AG10803 (cell line): ENCODE measurements around the gene RANBP17.

Source experiments
- DNase-seq: peaks from one replicate; pipeline ENCODE4 v3.0.0; 2010; ENCODE audit warnings: low read depth
- H3K4me3 ChIP-seq: 2 replicates; pipeline ENCODE4 v1.5.1; 2011; ENCODE audit warnings: mild to moderate bottlenecking, low read length, control low read depth
- TF ChIP-seq, protein P1 (sequence below): conservative IDR thresholded peaks from 2 replicates; pipeline ENCODE4 v1.5.1; 2011; ENCODE audit warnings: mild to moderate bottlenecking, low read length, control low read depth, inconsistent platforms

The RANBP17 gene

DNA sequence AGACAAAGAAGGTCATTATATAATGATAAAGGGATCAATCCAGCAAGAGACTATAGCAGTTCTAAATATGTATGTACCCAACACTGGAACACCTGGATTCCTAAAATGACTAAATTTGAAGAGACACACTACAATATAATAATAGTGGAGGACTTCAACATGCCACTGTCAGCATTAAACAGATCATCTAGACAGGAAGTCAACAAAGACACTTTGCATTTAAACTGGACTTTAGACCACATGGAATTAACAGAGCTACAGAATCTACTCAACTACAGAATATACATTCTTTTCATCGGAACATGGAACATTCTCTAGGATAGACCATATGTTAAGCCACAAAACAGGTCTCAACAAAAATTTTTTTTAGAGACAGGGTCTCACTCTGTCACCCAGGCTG, 388.9 kb downstream of the RANBP17 start:
- no peak overlapping the region for H3K4me3 ChIP-seq
- TF ChIP-seq, protein P1, sequence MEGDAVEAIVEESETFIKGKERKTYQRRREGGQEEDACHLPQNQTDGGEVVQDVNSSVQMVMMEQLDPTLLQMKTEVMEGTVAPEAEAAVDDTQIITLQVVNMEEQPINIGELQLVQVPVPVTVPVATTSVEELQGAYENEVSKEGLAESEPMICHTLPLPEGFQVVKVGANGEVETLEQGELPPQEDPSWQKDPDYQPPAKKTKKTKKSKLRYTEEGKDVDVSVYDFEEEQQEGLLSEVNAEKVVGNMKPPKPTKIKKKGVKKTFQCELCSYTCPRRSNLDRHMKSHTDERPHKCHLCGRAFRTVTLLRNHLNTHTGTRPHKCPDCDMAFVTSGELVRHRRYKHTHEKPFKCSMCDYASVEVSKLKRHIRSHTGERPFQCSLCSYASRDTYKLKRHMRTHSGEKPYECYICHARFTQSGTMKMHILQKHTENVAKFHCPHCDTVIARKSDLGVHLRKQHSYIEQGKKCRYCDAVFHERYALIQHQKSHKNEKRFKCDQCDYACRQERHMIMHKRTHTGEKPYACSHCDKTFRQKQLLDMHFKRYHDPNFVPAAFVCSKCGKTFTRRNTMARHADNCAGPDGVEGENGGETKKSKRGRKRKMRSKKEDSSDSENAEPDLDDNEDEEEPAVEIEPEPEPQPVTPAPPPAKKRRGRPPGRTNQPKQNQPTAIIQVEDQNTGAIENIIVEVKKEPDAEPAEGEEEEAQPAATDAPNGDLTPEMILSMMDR: no peak
- DNase-seq: no peak

DNA sequence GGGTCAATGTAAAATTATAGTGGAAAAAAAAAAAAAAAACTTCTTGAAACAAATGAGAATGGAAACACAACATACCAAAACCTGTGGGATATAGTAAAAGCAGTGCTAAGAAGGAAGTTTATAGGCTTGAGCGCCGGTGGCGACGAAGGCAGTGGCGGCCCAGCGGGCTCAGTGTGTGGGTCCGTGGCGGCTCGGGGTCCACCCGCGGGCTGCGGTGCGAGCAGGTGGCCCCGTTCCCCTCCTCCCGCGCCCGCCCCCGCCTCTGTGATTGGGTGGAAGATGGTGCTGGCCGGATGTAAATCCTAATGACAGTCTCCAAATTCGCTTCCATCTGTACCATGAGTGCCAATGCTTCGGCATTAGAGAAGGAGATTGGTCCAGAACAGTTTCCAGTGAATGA, 389.7 kb downstream of the RANBP17 start:
- TF ChIP-seq, protein P1: no peak
- DNase-seq: no peak
- H3K4me3 ChIP-seq: no peak overlapping the region

DNA sequence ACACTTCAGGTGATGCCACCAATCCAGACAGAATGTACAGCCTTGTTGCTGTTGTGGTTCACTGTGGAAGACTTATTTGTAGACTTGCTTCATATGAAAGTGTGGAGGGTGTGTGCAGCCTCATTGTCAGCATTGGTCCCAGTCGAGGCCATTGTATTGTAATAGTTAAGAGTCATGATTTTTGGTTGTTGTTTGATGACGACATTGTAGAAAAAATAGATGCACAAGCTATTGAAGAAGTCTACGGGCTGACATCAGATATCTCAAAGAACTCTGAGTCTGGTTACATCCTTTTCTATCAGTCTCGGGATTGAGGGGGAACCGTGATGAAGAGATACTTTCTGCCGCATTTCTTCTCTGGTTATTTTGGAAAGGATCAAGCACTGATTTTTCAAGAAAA, 390.9 kb downstream of the RANBP17 start:
- DNase-seq: no peak
- no peak overlapping the region for H3K4me3 ChIP-seq
- TF ChIP-seq, protein P1: no peak

DNA sequence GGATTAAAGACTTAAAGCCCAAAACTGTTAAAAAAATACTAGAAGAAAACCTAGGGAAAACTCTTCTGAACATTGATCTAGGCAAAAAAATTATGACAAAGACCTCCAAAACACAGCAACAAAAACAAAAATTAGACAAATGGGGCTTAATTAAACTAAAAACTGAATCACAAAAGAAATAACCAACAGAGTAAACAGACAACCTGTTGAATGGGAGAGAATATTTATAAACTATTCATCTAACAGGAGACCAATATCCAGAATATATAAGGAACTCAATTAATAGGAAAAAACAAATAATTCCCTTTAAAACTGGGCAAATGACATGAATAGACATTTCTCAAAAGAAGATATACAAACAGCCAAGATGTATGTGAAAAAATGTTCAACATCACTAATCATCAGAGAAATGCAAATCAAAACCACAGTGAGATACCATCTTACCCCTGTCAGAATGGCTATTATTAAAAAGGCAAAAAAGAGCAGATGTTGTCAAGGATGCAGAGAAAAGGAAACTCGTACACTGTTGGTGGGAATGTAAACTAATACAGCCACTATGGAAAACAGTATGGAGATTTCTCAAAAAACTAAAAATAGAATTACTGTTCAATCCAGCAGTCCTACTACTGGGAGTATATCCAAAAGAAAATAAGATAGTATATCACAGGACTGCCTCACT, 397.1 kb downstream of the RANBP17 start:
- TF ChIP-seq, protein P1: no peak
- no peak overlapping the region for H3K4me3 ChIP-seq
- no peak for DNase-seq

DNA sequence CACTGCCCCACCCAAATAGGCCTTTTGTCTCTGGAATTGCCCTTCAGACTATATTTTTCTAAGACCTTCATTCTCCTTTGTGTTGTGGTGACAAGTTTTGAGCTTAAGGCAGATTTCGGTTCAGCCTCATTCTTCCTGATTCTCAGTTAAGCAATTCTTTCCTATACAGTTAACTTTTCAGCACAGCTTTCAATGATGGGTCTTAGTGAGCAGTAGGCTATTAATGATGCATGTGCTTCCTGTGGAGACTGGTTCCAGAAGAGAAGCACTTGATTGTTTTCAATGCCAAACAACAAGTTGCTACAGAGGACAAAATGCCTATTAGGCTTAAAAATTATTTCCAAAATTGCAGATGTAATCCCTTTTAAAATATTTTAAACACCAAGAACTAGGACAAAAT, 399.5 kb downstream of the RANBP17 start:
- TF ChIP-seq, protein P1: no peak
- DNase-seq: no peak
- H3K4me3 ChIP-seq: no peak overlapping the region

DNA sequence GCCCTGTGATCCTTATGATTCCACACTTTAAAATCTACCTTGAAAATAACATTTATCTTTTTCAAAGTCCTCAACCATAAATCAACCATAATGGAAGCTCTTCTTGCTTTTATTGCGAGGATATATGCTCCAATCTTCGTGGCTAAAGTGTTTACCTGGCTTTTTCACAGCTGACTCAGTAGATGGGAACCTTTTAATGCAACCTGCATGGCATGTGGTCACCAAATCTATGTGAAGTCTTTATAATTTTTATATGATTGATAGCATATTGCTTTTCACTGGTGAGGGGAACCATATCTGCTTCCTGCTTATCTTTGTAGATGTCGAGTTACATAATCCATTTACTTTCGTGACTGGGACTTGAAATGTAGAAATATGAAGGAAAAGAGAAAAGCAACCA, 400.1 kb downstream of the RANBP17 start:
- H3K4me3 ChIP-seq: no peak overlapping the region
- TF ChIP-seq, protein P1: no peak
- DNase-seq: no peak

DNA sequence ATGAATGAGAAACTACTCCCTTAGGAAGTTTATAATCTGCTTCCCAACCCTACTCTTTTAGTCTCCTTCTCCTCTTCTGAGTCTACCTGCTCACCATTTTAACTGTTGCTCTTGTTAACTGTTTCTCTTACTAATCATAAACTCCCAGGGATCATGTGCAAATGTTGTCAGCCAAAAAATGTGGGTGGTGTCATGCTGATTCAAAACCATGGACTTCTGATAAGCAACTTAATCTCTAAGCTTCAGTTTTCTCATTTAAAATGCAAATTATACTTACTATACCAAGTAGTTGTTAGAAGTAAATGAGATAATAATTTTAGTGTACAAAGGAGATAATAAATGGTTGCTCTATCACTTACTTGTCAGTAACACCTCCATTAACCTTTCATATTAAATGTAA, 401.4 kb downstream of the RANBP17 start:
- no peak overlapping the region for H3K4me3 ChIP-seq
- DNase-seq: no peak
- TF ChIP-seq, protein P1: no peak
